ENCODE results near the gene TRIM50. TPM values are rescaled to one million over a fixed set of nuclear protein-coding genes. Genes with fewer than 3 reads are reported as not detected.

The TRIM50 gene
- total and polyA plus RNA-seq, 2 of the 4 experiments (the other 2 are of a cell fraction) = not detected

- no peak overlapping the region for H3K4me2 ChIP-seq (ENCODE audit: low read depth, low read length)
- H3K4ac ChIP-seq (ENCODE audit: low read depth, low read length) = no peak overlapping the region
- CTCF ChIA-PET = no interaction called here
- H4K20me1 ChIP-seq (ENCODE audit: insufficient read depth, low read length) = no peaks in the 10 kb centered on the region
- no peak overlapping the region for H3K9ac ChIP-seq (ENCODE audit: low read depth, low read length)
- DNase-seq (no peak), ATAC-seq (ENCODE audit: low read depth) (no peak)
- POLR2A ChIA-PET (ENCODE audit: unreplicated experiment) = no interaction called here
- no peak overlapping the region for H3K27ac ChIP-seq (ENCODE audit: insufficient read depth, low read length)
- no peak overlapping the region for H2AK9ac ChIP-seq (replicated peaks; ENCODE audit: low read depth, low read length, poor library complexity)
- BruUV-seq (replicated peaks) = no TSS peak
- no peak overlapping the region for H3K4me3 ChIP-seq (ENCODE audit: insufficient read depth, low read depth, low read length)
- H4K91ac ChIP-seq (ENCODE audit: insufficient read depth, low read depth, low read length) = no peak overlapping the region
- no peak overlapping the region for H3K23ac ChIP-seq (ENCODE audit: low read depth, low read length)
- no peaks in the 10 kb centered on the region for H3K9me1 ChIP-seq (ENCODE audit: insufficient read depth, low read length)
- H3K9me3 ChIP-seq (ENCODE audit: control insufficient read depth, insufficient read depth, low read length) = no peaks in the 10 kb centered on the region
- TF ChIP-seq MAZ (IDR thresholded peaks at IDR 0.05; ENCODE audit: borderline replicate concordance, low read depth, low read length) (no peak), MXI1 (IDR thresholded peaks at IDR 0.05; ENCODE audit: borderline replicate concordance, low read depth, low read length) (no peak), RCOR1 (IDR thresholded peaks at IDR 0.05; ENCODE audit: insufficient replicate concordance, low read length) (no peak), FOS (IDR thresholded peaks at IDR 0.05; ENCODE audit: low read depth, low read length) (no peak), POLR2A (IDR thresholded peaks at IDR 0.05; ENCODE audit: low read depth, low read length) (no peak), MAFK (IDR thresholded peaks at IDR 0.05; ENCODE audit: low read depth, low read length) (no peak), CEBPB (IDR thresholded peaks at IDR 0.05; ENCODE audit: low read depth, low read length) (no peak), SMC3 (IDR thresholded peaks at IDR 0.05; ENCODE audit: low read depth, low read length) (no peak), ELK1 (IDR thresholded peaks at IDR 0.05; ENCODE audit: borderline replicate concordance, low read depth, low read length) (no peak), RFX5 (IDR thresholded peaks at IDR 0.05; ENCODE audit: low read depth, low read length) (no peak), RAD21 (IDR thresholded peaks at IDR 0.05; ENCODE audit: low read length) (no peak), BHLHE40 (IDR thresholded peaks at IDR 0.05; ENCODE audit: low read depth, low read length) (no peak), NFE2L2 (IDR thresholded peaks at IDR 0.05; ENCODE audit: low read depth, low read length) (no peak)
- TF ChIP-seq, protein P1, sequence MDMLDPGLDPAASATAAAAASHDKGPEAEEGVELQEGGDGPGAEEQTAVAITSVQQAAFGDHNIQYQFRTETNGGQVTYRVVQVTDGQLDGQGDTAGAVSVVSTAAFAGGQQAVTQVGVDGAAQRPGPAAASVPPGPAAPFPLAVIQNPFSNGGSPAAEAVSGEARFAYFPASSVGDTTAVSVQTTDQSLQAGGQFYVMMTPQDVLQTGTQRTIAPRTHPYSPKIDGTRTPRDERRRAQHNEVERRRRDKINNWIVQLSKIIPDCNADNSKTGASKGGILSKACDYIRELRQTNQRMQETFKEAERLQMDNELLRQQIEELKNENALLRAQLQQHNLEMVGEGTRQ (IDR thresholded peaks at IDR 0.05; ENCODE audit: low read depth, low read length) = no peak
- TF ChIP-seq, protein P2, sequence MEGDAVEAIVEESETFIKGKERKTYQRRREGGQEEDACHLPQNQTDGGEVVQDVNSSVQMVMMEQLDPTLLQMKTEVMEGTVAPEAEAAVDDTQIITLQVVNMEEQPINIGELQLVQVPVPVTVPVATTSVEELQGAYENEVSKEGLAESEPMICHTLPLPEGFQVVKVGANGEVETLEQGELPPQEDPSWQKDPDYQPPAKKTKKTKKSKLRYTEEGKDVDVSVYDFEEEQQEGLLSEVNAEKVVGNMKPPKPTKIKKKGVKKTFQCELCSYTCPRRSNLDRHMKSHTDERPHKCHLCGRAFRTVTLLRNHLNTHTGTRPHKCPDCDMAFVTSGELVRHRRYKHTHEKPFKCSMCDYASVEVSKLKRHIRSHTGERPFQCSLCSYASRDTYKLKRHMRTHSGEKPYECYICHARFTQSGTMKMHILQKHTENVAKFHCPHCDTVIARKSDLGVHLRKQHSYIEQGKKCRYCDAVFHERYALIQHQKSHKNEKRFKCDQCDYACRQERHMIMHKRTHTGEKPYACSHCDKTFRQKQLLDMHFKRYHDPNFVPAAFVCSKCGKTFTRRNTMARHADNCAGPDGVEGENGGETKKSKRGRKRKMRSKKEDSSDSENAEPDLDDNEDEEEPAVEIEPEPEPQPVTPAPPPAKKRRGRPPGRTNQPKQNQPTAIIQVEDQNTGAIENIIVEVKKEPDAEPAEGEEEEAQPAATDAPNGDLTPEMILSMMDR (conservative IDR thresholded peaks at IDR 0.05; ENCODE audit: low read depth, low read length) = no peak
- no peak overlapping the region for H4K8ac ChIP-seq (ENCODE audit: low read depth in 2 of 2, low read length in 2 of 2)
- no peak overlapping the region for H4K5ac ChIP-seq (ENCODE audit: low read depth, low read length)
- in situ Hi-C loops (cut with MboI; ENCODE audit: low sequenced_read_pairs) (no loop called here), intact Hi-C loops (cut with micrococcal nuclease) (no loop called here), dilution Hi-C loops (cut with HindIII; ENCODE audit: low sequenced_read_pairs, unreplicated experiment) (no loop called here)
- no peak overlapping the region for H2BK15ac ChIP-seq (ENCODE audit: low read depth, low read length)
- H2BK120ac ChIP-seq (ENCODE audit: low read depth, low read length) = no peak overlapping the region
- H3K4me1 ChIP-seq (ENCODE audit: control insufficient read depth, insufficient read depth, low read length) = no peaks in the 10 kb centered on the region
- no peak overlapping the region for H2AK5ac ChIP-seq (ENCODE audit: low read depth, low read length)
- H3K18ac ChIP-seq (ENCODE audit: low read depth, low read length) = no peak overlapping the region
- H3K56ac ChIP-seq (ENCODE audit: extremely low read depth, insufficient read depth, low read length) = no peak overlapping the region
- no peak overlapping the region for H2BK5ac ChIP-seq (ENCODE audit: low read depth, low read length, poor library complexity, severe bottlenecking)
- H3K36me3 ChIP-seq (ENCODE audit: control insufficient read depth, insufficient read depth, low read length) = no peaks in the 10 kb centered on the region
- H3K79me1 ChIP-seq (ENCODE audit: low read depth in 1 of 2, low read length in 2 of 2) = no peaks in the 10 kb centered on the region
- no peak overlapping the region for H2BK20ac ChIP-seq (ENCODE audit: low read depth, low read length)
- no peak overlapping the region for H3K14ac ChIP-seq (replicated peaks; ENCODE audit: low read depth, low read length)
- no peak overlapping the region for H2AFZ ChIP-seq (replicated peaks; ENCODE audit: low read length, poor library complexity)
- 80% methylated on average over 9 of the region's 11 CpGs; no CpG with 5 or more reads in 1 of the 2 experiments for whole genome bisulfite sequencing, 2 experiments (ENCODE audit: extremely low coverage in 2 of 2, insufficient read length in 1 of 2)
- peaks cover 12% of the 10 kb centered on the region for H3K27me3 ChIP-seq (ENCODE audit: control insufficient read depth, insufficient read depth, low read length)
Observed at GRCh38 chr7:73369009-73369408, 41.1 kb upstream of the TRIM50 start.
